Osteocyte (in vitro differentiated cells): ENCODE results near the gene DMRT3. TPM values are rescaled to one million over a fixed set of nuclear protein-coding genes. Genes with fewer than 3 reads are reported as not detected.

Experiments used
- DNase-seq: peaks from one replicate; pipeline ENCODE4 v3.0.0; 2021; ENCODE audit warnings: mixed read lengths; ENCODE audit not compliant: unreplicated experiment; ENCODE audit errors: extremely low spot score
- H3K27ac Mint-ChIP-seq: one replicate; pipeline ENCODE4 v1.8.0; 2021; ENCODE audit warnings: mild to moderate bottlenecking, mixed read lengths; ENCODE audit not compliant: unreplicated experiment
- H3K27me3 Mint-ChIP-seq: one replicate; pipeline ENCODE4 v1.8.0; 2021; ENCODE audit warnings: mixed read lengths; ENCODE audit not compliant: unreplicated experiment
- H3K36me3 Mint-ChIP-seq: one replicate; pipeline ENCODE4 v1.8.0; 2021; ENCODE audit warnings: mixed read lengths; ENCODE audit not compliant: unreplicated experiment
- H3K4me1 Mint-ChIP-seq: one replicate; pipeline ENCODE4 v1.8.0; 2021; ENCODE audit warnings: mixed read lengths; ENCODE audit not compliant: unreplicated experiment
- H3K4me3 Mint-ChIP-seq: one replicate; pipeline ENCODE4 v1.8.0; 2021; ENCODE audit warnings: mild to moderate bottlenecking, moderate library complexity, mixed read lengths; ENCODE audit not compliant: unreplicated experiment
- H3K9me3 Mint-ChIP-seq: one replicate; pipeline ENCODE4 v1.8.0; 2021; ENCODE audit warnings: mixed read lengths; ENCODE audit not compliant: unreplicated experiment
- CTCF ChIP-seq: fragments of 200-600 bp; sonication (generic); IDR thresholded peaks from 2 replicates; pipeline ENCODE4 v1.5.0; 2021; ENCODE audit warnings: antibody characterized with exemption, mild to moderate bottlenecking, moderate library complexity
- total RNA-seq: library from RNA; stranded (reverse); gene quantifications from 2 replicates; pipeline ENCODE4 v1.2.1, GENCODE V29; 2021

The DMRT3 gene
- total RNA-seq, 1 donor from 2014 or later = not detected

- Mint-ChIP-seq H3K4me1 (no peaks in the 10 kb centered on the region), H3K4me3 (no peak overlapping the region), H3K9me3 (no peaks in the 10 kb centered on the region), H3K27me3 (no peaks in the 10 kb centered on the region), H3K27ac (no peak overlapping the region), H3K36me3 (no peaks in the 10 kb centered on the region)
- DNase-seq = no peak
- no peak for TF ChIP-seq CTCF
These were observed 36.6 kb downstream of the DMRT3 start for GRCh38 chr9:1013021-1013420.

- no peaks in the 10 kb centered on the region for H3K4me1 Mint-ChIP-seq
- no peaks in the 10 kb centered on the region for H3K27me3 Mint-ChIP-seq
- no peak overlapping the region for H3K27ac Mint-ChIP-seq
These were observed 37.8 kb downstream of the DMRT3 start for GRCh38 chr9:1014225-1014624.

GRCh38 chr9:1014640-1015039 is 38.2 kb downstream of the DMRT3 start:
- no peaks in the 10 kb centered on the region for H3K27me3 Mint-ChIP-seq
- no peak for TF ChIP-seq CTCF
- H3K9me3 Mint-ChIP-seq = no peaks in the 10 kb centered on the region
- H3K4me3 Mint-ChIP-seq = no peak overlapping the region
- no peak for DNase-seq
- H3K4me1 Mint-ChIP-seq = no peaks in the 10 kb centered on the region
- no peaks in the 10 kb centered on the region for H3K36me3 Mint-ChIP-seq
- no peak overlapping the region for H3K27ac Mint-ChIP-seq

More at GRCh38 chr9:1014225-1014624, 37.8 kb downstream of the DMRT3 start:
- no peak overlapping the region for H3K4me3 Mint-ChIP-seq
- no peak for TF ChIP-seq CTCF
- no peak for DNase-seq
- no peaks in the 10 kb centered on the region for H3K36me3 Mint-ChIP-seq
- no peaks in the 10 kb centered on the region for H3K9me3 Mint-ChIP-seq

- Mint-ChIP-seq H3K4me3 (no peak overlapping the region), H3K36me3 (no peaks in the 10 kb centered on the region), H3K27me3 (no peaks in the 10 kb centered on the region), H3K27ac (no peak overlapping the region), H3K4me1 (no peaks in the 10 kb centered on the region), H3K9me3 (no peaks in the 10 kb centered on the region)
- DNase-seq = no peak
- no peak for TF ChIP-seq CTCF
These were observed 41.7 kb downstream of the DMRT3 start for GRCh38 chr9:1018121-1018520.

GRCh38 chr9:1024112-1024511 is 47.7 kb downstream of the DMRT3 start:
- Mint-ChIP-seq H3K4me1 (no peaks in the 10 kb centered on the region), H3K9me3 (no peaks in the 10 kb centered on the region), H3K36me3 (no peaks in the 10 kb centered on the region), H3K27me3 (peaks cover 4% of the 10 kb centered on the region), H3K27ac (no peak overlapping the region), H3K4me3 (no peak overlapping the region)
- no peak for TF ChIP-seq CTCF
- DNase-seq = no peak
